H9 (cell line): Measurements from ENCODE around the gene KLF18. TPM values are rescaled to one million over a fixed set of nuclear protein-coding genes. Genes with fewer than 3 reads are reported as not detected.

Source experiments
- DNase-seq: peaks from one replicate; pipeline ENCODE4 v3.0.0-alpha.2; 2017
- H2AFZ ChIP-seq: one replicate; pipeline ENCODE4 v1.6.1; 2013; ENCODE audit warnings: mild to moderate bottlenecking, low read length, control low read depth, moderate library complexity
- H2AK5ac ChIP-seq: 2 replicates; pipeline ENCODE4 v1.6.1; 2013; ENCODE audit warnings: low read length, control low read depth, mixed read lengths; ENCODE audit not compliant: insufficient read length
- H2BK120ac ChIP-seq: one replicate; pipeline ENCODE4 v1.6.1; 2013; ENCODE audit warnings: low read depth, mild to moderate bottlenecking, low read length, control low read depth, inconsistent platforms; ENCODE audit not compliant: poor library complexity, severe bottlenecking
- H2BK12ac ChIP-seq: 2 replicates; pipeline ENCODE4 v1.6.1; 2013; ENCODE audit warnings: low read length, control low read depth, mixed read lengths, low read depth; ENCODE audit not compliant: insufficient read length
- H2BK15ac ChIP-seq: 2 replicates; pipeline ENCODE4 v1.6.1; 2013; ENCODE audit warnings: low read depth, low read length, control low read depth
- H2BK20ac ChIP-seq: one replicate; pipeline ENCODE4 v1.6.1; 2013; ENCODE audit warnings: low read depth, mild to moderate bottlenecking, low read length, control low read depth, inconsistent platforms; ENCODE audit not compliant: poor library complexity, severe bottlenecking
- H2BK5ac ChIP-seq: 2 replicates; pipeline ENCODE4 v1.6.1; 2013; ENCODE audit warnings: low read length, control low read depth, mixed read lengths; ENCODE audit not compliant: insufficient read length
- H3K14ac ChIP-seq: 2 replicates; pipeline ENCODE4 v1.6.1; 2013; ENCODE audit warnings: low read length, control low read depth; ENCODE audit not compliant: insufficient read depth
- H3K18ac ChIP-seq: 2 replicates; pipeline ENCODE4 v1.6.1; 2013; ENCODE audit warnings: low read depth, mild to moderate bottlenecking, mixed read lengths, low read length, control low read depth; ENCODE audit not compliant: insufficient read length
- H3K23ac ChIP-seq: 2 replicates; pipeline ENCODE4 v1.6.1; 2013; ENCODE audit warnings: low read length, control low read depth, mixed read lengths, low read depth; ENCODE audit not compliant: insufficient read length
- H3K23me2 ChIP-seq: 2 replicates; pipeline ENCODE4 v1.6.1; 2013; ENCODE audit warnings: low read depth, mild to moderate bottlenecking, mixed read lengths, low read length, control low read depth; ENCODE audit not compliant: insufficient read length, poor library complexity, severe bottlenecking
- H3K27ac ChIP-seq: 2 replicates; pipeline ENCODE4 v1.5.1; 2013; ENCODE audit warnings: low read length, control low read depth, mixed read lengths, low read depth; ENCODE audit not compliant: insufficient read length
- H3K27me3 ChIP-seq: 2 replicates; pipeline ENCODE4 v1.6.1; 2013; ENCODE audit warnings: low read length, control low read depth, inconsistent platforms; ENCODE audit not compliant: insufficient read depth
- H3K4ac ChIP-seq: 2 replicates; pipeline ENCODE4 v1.6.1; 2013; ENCODE audit warnings: low read depth, mild to moderate bottlenecking, control low read depth, inconsistent platforms, low read length, moderate library complexity
- H3K4me1 ChIP-seq: 2 replicates; pipeline ENCODE4 v1.6.1; 2013; ENCODE audit warnings: low read length, control low read depth, inconsistent platforms; ENCODE audit not compliant: insufficient read depth
- H3K4me2 ChIP-seq: 2 replicates; pipeline ENCODE4 v1.6.1; 2013; ENCODE audit warnings: low read length, control low read depth, mixed read lengths; ENCODE audit not compliant: insufficient read length, insufficient read depth
- H3K56ac ChIP-seq: 2 replicates; pipeline ENCODE4 v1.6.1; 2013; ENCODE audit warnings: low read depth, mild to moderate bottlenecking, mixed read lengths, low read length, control low read depth; ENCODE audit not compliant: insufficient read length
- H3K79me1 ChIP-seq: 2 replicates; pipeline ENCODE4 v1.6.1; 2013; ENCODE audit warnings: low read depth, mild to moderate bottlenecking, moderate library complexity, low read length, control low read depth, inconsistent platforms; ENCODE audit not compliant: insufficient read depth, poor library complexity, severe bottlenecking
- H3K79me2 ChIP-seq: 2 replicates; pipeline ENCODE4 v1.6.1; 2013; ENCODE audit warnings: low read length, control low read depth, inconsistent platforms; ENCODE audit not compliant: insufficient read depth
- H3K9ac ChIP-seq: 2 replicates; pipeline ENCODE4 v1.6.1; 2013; ENCODE audit warnings: low read length, control low read depth, mixed read lengths; ENCODE audit not compliant: insufficient read length; ENCODE audit errors: extremely low read depth
- H3K9me3 ChIP-seq: one replicate; pipeline ENCODE4 v1.6.1; 2013; ENCODE audit warnings: low read depth, low read length, inconsistent platforms; ENCODE audit not compliant: control insufficient read depth
- H3T11ph ChIP-seq: one replicate; pipeline ENCODE4 v1.6.1; 2013; ENCODE audit warnings: mild to moderate bottlenecking, low read length, control low read depth, inconsistent platforms
- H4K20me1 ChIP-seq: one replicate; pipeline ENCODE4 v1.6.1; 2013; ENCODE audit not compliant: control insufficient read depth, insufficient read length, insufficient read depth
- H4K5ac ChIP-seq: 2 replicates; pipeline ENCODE4 v1.6.1; 2013; ENCODE audit warnings: low read depth, mild to moderate bottlenecking, mixed read lengths, low read length, control low read depth; ENCODE audit not compliant: insufficient read length
- H4K8ac ChIP-seq: replicated peaks from 2 replicates; pipeline ENCODE4 v1.6.1; 2013; ENCODE audit warnings: low read length, control low read depth, mixed read lengths, low read depth; ENCODE audit not compliant: insufficient read length
- H4K91ac ChIP-seq: 2 replicates; pipeline ENCODE4 v1.6.1; 2013; ENCODE audit warnings: low read depth, mild to moderate bottlenecking, moderate library complexity, mixed read lengths, low read length, control low read depth; ENCODE audit not compliant: insufficient read length
- H3K27ac Mint-ChIP-seq, 3 experiments: 2 replicates in 2 of 3; 3 replicates in 1 of 3; pipeline ENCODE4 v1.8.0; 2020 to 2021; ENCODE audit warnings: mixed read lengths in 3 of 3, mild to moderate bottlenecking in 1 of 3, moderate library complexity in 1 of 3
- H3K27me3 Mint-ChIP-seq: 2 replicates; pipeline ENCODE4 v1.8.0; 2021; ENCODE audit warnings: low read depth, mild to moderate bottlenecking, moderate library complexity, mixed read lengths
- H3K36me3 Mint-ChIP-seq, 3 experiments: 2 replicates in 2 of 3; 3 replicates in 1 of 3; pipeline ENCODE4 v1.8.0; 2020 to 2021; ENCODE audit warnings: low read depth in 3 of 3, mixed read lengths in 3 of 3; ENCODE audit not compliant: insufficient read depth in 1 of 3
- H3K4me1 Mint-ChIP-seq, 2 experiments: 2 replicates each; pipeline ENCODE4 v1.8.0; 2020; ENCODE audit warnings: mixed read lengths in 2 of 2
- H3K4me3 Mint-ChIP-seq, 2 experiments: 2 replicates in 1 of 2; 3 replicates in 1 of 2; pipeline ENCODE4 v1.8.0; 2020 to 2021; ENCODE audit warnings: mild to moderate bottlenecking in 2 of 2, mixed read lengths in 2 of 2, moderate library complexity in 1 of 2
- H3K9me3 Mint-ChIP-seq, 2 experiments: 2 replicates in 1 of 2; 3 replicates in 1 of 2; pipeline ENCODE4 v1.8.0; 2020; ENCODE audit warnings: mild to moderate bottlenecking in 2 of 2, mixed read lengths in 2 of 2, moderate library complexity in 1 of 2
- WGBS: extraction: QIAGEN DNeasy Blood & Tissue Kit; methylation state at CpG from one replicate; pipeline ENCODE4 v1.1.7; 2013; ENCODE audit warnings: missing lambda C conversion rate, low lambda C conversion rate, mixed read lengths; ENCODE audit not compliant: insufficient read length; ENCODE audit errors: extremely low coverage; 5-methylcytosine and 5-hydroxymethylcytosine counted together
- total RNA-seq: library from RNA; stranded (reverse); gene quantifications from 2 replicates; pipeline ENCODE4 v1.2.1, GENCODE V29; 2021
- TF ChIP-seq, protein P1 (sequence below): fragments of 200-600 bp; sonication (generic); conservative IDR thresholded peaks from 3 replicates; pipeline ENCODE4 v1.8.0; 2021; ENCODE audit warnings: antibody characterized with exemption, mild to moderate bottlenecking

Gene KLF18
- total RNA-seq, 1 experiment from 2014 or later, result 0.07 TPM

DNA sequence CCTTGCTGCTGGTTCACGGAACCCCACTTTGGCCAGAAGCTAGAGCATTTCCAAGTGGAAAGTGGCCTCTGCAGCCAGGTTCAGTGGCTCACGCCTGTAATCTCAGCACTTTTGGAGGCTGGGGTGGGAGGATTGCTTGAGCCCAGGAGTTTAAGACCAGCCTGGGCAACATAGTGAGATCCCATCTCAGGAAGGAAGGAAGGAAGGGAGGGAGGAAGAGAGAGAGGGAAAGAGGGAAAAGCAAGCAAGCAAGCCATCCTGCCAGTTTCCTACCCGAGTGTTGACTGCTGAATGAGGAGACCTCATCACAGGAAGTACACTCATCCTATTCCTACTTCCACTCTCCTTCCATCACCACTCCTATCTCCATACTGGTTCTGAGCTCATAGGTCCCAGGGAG is 35.6 kb downstream of the KLF18 start:
- Mint-ChIP-seq H3K9me3 (no peaks in the 10 kb centered on the region), H3K4me1 (peaks cover 15 to 17% of the 10 kb centered on the region in 2 experiments), H3K27me3 (peaks cover 12% of the 10 kb centered on the region), H3K27ac (no peak overlapping the region; a peak in 1 of 7 replicates), H3K36me3 (no peaks in the 10 kb centered on the region), H3K4me3 (no peak overlapping the region)
- H2BK12ac ChIP-seq, result no peak overlapping the region
- H3K4ac ChIP-seq, result no peak overlapping the region
- no peak overlapping the region for H4K8ac ChIP-seq
- H3K18ac ChIP-seq, result no peak overlapping the region
- no peak overlapping the region for H3K14ac ChIP-seq
- no peak overlapping the region for H2AK5ac ChIP-seq
- H4K5ac ChIP-seq, result no peak overlapping the region
- H3K9ac ChIP-seq, result no peak overlapping the region
- no peak overlapping the region for H3K27ac ChIP-seq
- no peak overlapping the region for H2AFZ ChIP-seq
- no peaks in the 10 kb centered on the region for H3K9me3 ChIP-seq
- no peak overlapping the region for H2BK15ac ChIP-seq
- H3K4me2 ChIP-seq, result no peak overlapping the region
- no peaks in the 10 kb centered on the region for H3K79me2 ChIP-seq
- TF ChIP-seq, protein P1, sequence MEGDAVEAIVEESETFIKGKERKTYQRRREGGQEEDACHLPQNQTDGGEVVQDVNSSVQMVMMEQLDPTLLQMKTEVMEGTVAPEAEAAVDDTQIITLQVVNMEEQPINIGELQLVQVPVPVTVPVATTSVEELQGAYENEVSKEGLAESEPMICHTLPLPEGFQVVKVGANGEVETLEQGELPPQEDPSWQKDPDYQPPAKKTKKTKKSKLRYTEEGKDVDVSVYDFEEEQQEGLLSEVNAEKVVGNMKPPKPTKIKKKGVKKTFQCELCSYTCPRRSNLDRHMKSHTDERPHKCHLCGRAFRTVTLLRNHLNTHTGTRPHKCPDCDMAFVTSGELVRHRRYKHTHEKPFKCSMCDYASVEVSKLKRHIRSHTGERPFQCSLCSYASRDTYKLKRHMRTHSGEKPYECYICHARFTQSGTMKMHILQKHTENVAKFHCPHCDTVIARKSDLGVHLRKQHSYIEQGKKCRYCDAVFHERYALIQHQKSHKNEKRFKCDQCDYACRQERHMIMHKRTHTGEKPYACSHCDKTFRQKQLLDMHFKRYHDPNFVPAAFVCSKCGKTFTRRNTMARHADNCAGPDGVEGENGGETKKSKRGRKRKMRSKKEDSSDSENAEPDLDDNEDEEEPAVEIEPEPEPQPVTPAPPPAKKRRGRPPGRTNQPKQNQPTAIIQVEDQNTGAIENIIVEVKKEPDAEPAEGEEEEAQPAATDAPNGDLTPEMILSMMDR, result no peak
- H3K56ac ChIP-seq, result no peak overlapping the region
- no peaks in the 10 kb centered on the region for H4K20me1 ChIP-seq
- H3K23ac ChIP-seq, result no peak overlapping the region
- no peaks in the 10 kb centered on the region for H3K79me1 ChIP-seq
- DNase-seq, result no peak
- WGBS, result no CpG with 5 or more reads among the region's 3 CpGs
- H2BK5ac ChIP-seq, result no peak overlapping the region
- no peak overlapping the region for H2BK120ac ChIP-seq
- no peak overlapping the region for H2BK20ac ChIP-seq
- peaks cover 4% of the 10 kb centered on the region for H3K23me2 ChIP-seq
- H3K27me3 ChIP-seq, result no peaks in the 10 kb centered on the region
- H3T11ph ChIP-seq, result no peak overlapping the region
- H4K91ac ChIP-seq, result no peak overlapping the region
- H3K4me1 ChIP-seq, result no peaks in the 10 kb centered on the region
